Measurements from ENCODE around the gene MYO1H.

The MYO1H gene

DNA sequence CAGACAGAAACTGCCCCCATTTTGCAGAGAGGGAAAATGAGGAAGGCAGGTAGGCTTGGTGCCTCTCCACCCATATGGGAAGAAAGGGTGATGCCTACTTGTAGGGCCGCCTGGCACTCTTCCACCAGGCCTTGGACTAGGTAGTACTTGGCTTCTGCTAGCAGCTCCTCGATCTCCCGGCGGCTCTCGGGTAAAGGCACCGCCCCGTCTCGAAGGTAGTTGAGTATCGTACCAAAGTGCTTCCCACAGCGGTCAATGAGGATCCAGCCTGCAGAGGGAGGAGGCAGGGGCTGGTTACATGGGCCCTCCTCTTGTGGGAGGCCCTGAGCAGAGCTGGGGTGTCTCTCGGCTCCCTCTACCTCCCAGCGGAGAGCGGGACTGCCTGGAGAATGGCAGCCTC is 112.8 kb downstream of the MYO1H start:
- no peak for TF ChIP-seq CTCF (IDR thresholded peaks at IDR 0.05; ENCODE audit: low read depth, low read length, missing control alignments)
- DNase-seq (ENCODE audit: extremely low read depth, low read depth) = no peak
- no peak overlapping the region for H3K4me3 ChIP-seq (replicated peaks; ENCODE audit: low read depth, low read length)

- peak overlapping the region; percentile 23 for H3K4me3 ChIP-seq (replicated peaks; ENCODE audit: low read depth, low read length)
- TF ChIP-seq CTCF (IDR thresholded peaks at IDR 0.05; ENCODE audit: low read depth, low read length, missing control alignments) = no peak
- DNase-seq (ENCODE audit: extremely low read depth, low read depth) = no peak
These were observed 113.5 kb downstream of the MYO1H start for GRCh38 chr12:109461049-109461845.

GRCh38 chr12:109461846-109462756 is 114.4 kb downstream of the MYO1H start:
- no peak for TF ChIP-seq CTCF (IDR thresholded peaks at IDR 0.05; ENCODE audit: low read depth, low read length, missing control alignments)
- peak; percentile 95 for DNase-seq (ENCODE audit: extremely low read depth, low read depth)
- H3K4me3 ChIP-seq (replicated peaks; ENCODE audit: low read depth, low read length) = peak overlapping the region; percentile 31

GRCh38 chr12:109462868-109463692 is 115.4 kb downstream of the MYO1H start:
- DNase-seq (ENCODE audit: extremely low read depth, low read depth) = peak; percentile 98
- TF ChIP-seq CTCF (IDR thresholded peaks at IDR 0.05; ENCODE audit: low read depth, low read length, missing control alignments) = no peak
- peak overlapping the region; percentile 31 for H3K4me3 ChIP-seq (replicated peaks; ENCODE audit: low read depth, low read length)

DNA sequence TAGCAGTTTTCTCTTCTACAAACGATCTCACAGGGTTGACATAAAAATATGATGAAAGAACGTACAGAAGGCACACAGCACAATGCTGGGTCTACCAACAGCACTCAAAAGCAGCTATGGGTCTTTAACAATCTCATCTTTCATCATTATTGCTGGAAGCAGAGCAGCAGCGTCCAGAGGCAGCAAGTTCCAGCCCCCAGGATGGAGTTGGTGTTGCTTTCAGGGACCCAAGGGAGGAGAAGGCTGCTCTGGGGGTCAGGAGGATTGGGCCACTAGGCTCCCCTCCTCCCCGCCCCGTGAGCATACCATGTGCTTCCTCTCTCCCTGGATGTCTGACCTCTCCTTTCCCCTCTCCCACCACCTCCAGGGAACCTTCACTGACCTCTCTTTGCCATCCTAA is 116.1 kb downstream of the MYO1H start:
- H3K4me3 ChIP-seq (replicated peaks; ENCODE audit: low read depth, low read length) = peak overlapping the region; percentile 25
- TF ChIP-seq CTCF (IDR thresholded peaks at IDR 0.05; ENCODE audit: low read depth, low read length, missing control alignments) = no peak

GRCh38 chr12:109464642-109465351 is 117.1 kb downstream of the MYO1H start:
- H3K4me3 ChIP-seq (replicated peaks; ENCODE audit: low read depth, low read length) = no peak overlapping the region
- no peak for DNase-seq (ENCODE audit: extremely low read depth, low read depth)
- no peak for TF ChIP-seq CTCF (IDR thresholded peaks at IDR 0.05; ENCODE audit: low read depth, low read length, missing control alignments)

More for the DNA sequence above, 116.1 kb downstream of the MYO1H start:
- DNase-seq (ENCODE audit: extremely low read depth, low read depth) = no peak

Data from HFF-Myc (cell line).